ENCODE results near the gene UGT2B10. TPM values are rescaled to one million over a fixed set of nuclear protein-coding genes. Genes with fewer than 3 reads are reported as not detected.

The UGT2B10 gene
- total and polyA plus RNA-seq, 2 of the 8 experiments (the other 6 are each of a cell fraction or from before 2014, with no cell fraction given), result not detected

GRCh38 chr4:68773699-68774098 lies 42.1 kb upstream of the UGT2B10 start:
- Histone ChIP-seq H2BK12ac (ENCODE audit: low read depth, low read length) (no peak overlapping the region), H3K23me2 (ENCODE audit: low read depth, low read length) (no peaks in the 10 kb centered on the region), H2AFZ (ENCODE audit: low read length) (peak overlapping the region; percentile 59; the same call in 1 of the 2 replicates), H3K4me1 (replicated peaks in 1 of 4; ENCODE audit: control insufficient read depth in 3 of 4, insufficient read depth in 4 of 4, low read length in 3 of 4) (no peaks in the 10 kb centered on the region), H3K4ac (replicated peaks; ENCODE audit: insufficient read length, low read depth, low read length) (no peak overlapping the region), H3K9me3 (ENCODE audit: insufficient read depth in 2 of 2, low read depth in 1 of 2, low read length in 1 of 2) (peaks cover 6 to 7% of the 10 kb centered on the region in 2 experiments; a peak in 2 of 4 replicates), H3K9ac (replicated peaks in 1 of 4; ENCODE audit: extremely low read depth in 1 of 4, low read depth in 3 of 4, low read length in 3 of 4) (no peak overlapping the region), H2BK20ac (ENCODE audit: low read length) (no peak overlapping the region), H2AK5ac (ENCODE audit: low read depth, low read length) (no peak overlapping the region), H3K36me3 (ENCODE audit: control insufficient read depth in 2 of 4, insufficient read depth in 4 of 4, low read length in 3 of 4) (no peaks in the 10 kb centered on the region), H3K4me3 (ENCODE audit: extremely low read depth in 1 of 4, insufficient read depth in 2 of 4, low read depth in 3 of 4, low read length in 4 of 4) (no peak overlapping the region), H3K23ac (ENCODE audit: insufficient read length) (no peak overlapping the region), H2BK15ac (ENCODE audit: low read length) (no peak overlapping the region), H3K79me1 (ENCODE audit: low read depth, low read length) (no peaks in the 10 kb centered on the region), H3K27ac (ENCODE audit: low read depth, low read length) (no peak overlapping the region), H3K56ac (replicated peaks; ENCODE audit: insufficient read length, low read depth, low read length) (no peak overlapping the region), H2BK120ac (replicated peaks; ENCODE audit: low read depth, low read length) (no peak overlapping the region), H4K20me1 (replicated peaks in 1 of 2; ENCODE audit: control insufficient read depth in 1 of 2, insufficient read depth in 2 of 2, low read length in 2 of 2) (no peaks in the 10 kb centered on the region), H3K79me2 (ENCODE audit: control insufficient read depth in 1 of 2, insufficient read depth in 2 of 2, low read length in 2 of 2) (no peaks in the 10 kb centered on the region), H4K91ac (replicated peaks; ENCODE audit: insufficient read length, low read length) (no peak overlapping the region), H4K8ac (ENCODE audit: extremely low read depth, insufficient read depth, low read length) (no peak overlapping the region), H3K4me2 (ENCODE audit: insufficient read depth in 1 of 2, low read depth in 2 of 2, low read length in 2 of 2) (no peak overlapping the region), H4K5ac (ENCODE audit: insufficient read length, low read depth, low read length) (no peak overlapping the region), H3K14ac (ENCODE audit: insufficient read length) (no peak overlapping the region), H3K18ac (ENCODE audit: extremely low read depth, low read length) (no peak overlapping the region), H3K27me3 (replicated peaks in 1 of 4; ENCODE audit: control insufficient read depth in 3 of 4, extremely low read depth in 1 of 4, insufficient read depth in 3 of 4, low read length in 3 of 4) (no peaks in the 10 kb centered on the region), H2BK5ac (ENCODE audit: low read depth, low read length) (no peak overlapping the region)
- TF ChIP-seq RNF2 (IDR thresholded peaks at IDR 0.05; ENCODE audit: borderline replicate concordance, low read depth, low read length, missing control alignments, poor library complexity, severe bottlenecking) (no peak), HDAC6 (IDR thresholded peaks at IDR 0.05; ENCODE audit: low read depth, low read length) (no peak), RAD21 (IDR thresholded peaks at IDR 0.05 in 1 of 2, conservative IDR thresholded peaks at IDR 0.05 in 1 of 2; ENCODE audit: low read depth in 2 of 2, low read length in 2 of 2) (no peak), SIN3A (conservative IDR thresholded peaks at IDR 0.05 in 1 of 2, IDR thresholded peaks at IDR 0.05 in 1 of 2; ENCODE audit: low read depth in 1 of 2, low read length in 2 of 2) (no peak), POLR2AphosphoS5 (IDR thresholded peaks at IDR 0.05; ENCODE audit: low read depth, low read length) (no peak), SIRT6 (IDR thresholded peaks at IDR 0.05; ENCODE audit: low read length) (no peak), TBP (IDR thresholded peaks at IDR 0.05; ENCODE audit: low read depth, low read length) (no peak), SP2 (IDR thresholded peaks at IDR 0.05; ENCODE audit: low read length) (no peak)
- ChIA-PET CTCF (ENCODE audit: partially characterized antibody) (no interaction called here), POLR2A (ENCODE audit: partially characterized antibody) (no interaction called here)
- DNase-seq (ENCODE audit: low read depth in 1 of 2, low spot score in 2 of 2), result no peak
- WGBS, 2 experiments (ENCODE audit: extremely low coverage in 1 of 2, insufficient coverage in 1 of 2, insufficient read length in 1 of 2, insufficient replicate concordance in 2 of 2, low coverage in 1 of 2, low lambda C conversion rate in 2 of 2, missing lambda C conversion rate in 1 of 2), result 88% methylated on average over 5 of the region's 5 CpGs; no CpG with 5 or more reads in 1 of the 2 experiments
- FAIRE-seq, result no peak

Measured in H1 (cell line).